HEK293 (cell line): Measurements from ENCODE around the gene STPG3.

Source experiments
- SCRT1 ChIP-seq: fragments of 450-650 bp; formaldehyde crosslinking; IDR thresholded peaks from 2 replicates; pipeline ENCODE4 v1.5.1; 2016; ENCODE audit warnings: missing biosample characterization, missing genetic modification characterization, borderline replicate concordance
- WT1 ChIP-seq: fragments of 450-650 bp; formaldehyde crosslinking; IDR thresholded peaks from 2 replicates; pipeline ENCODE4 v1.5.1; 2016; ENCODE audit warnings: missing biosample characterization, missing genetic modification characterization
- ZBTB8A ChIP-seq: fragments of 450-650 bp; formaldehyde crosslinking; IDR thresholded peaks from 2 replicates; pipeline ENCODE4 v1.5.1; 2016; ENCODE audit warnings: missing biosample characterization, missing genetic modification characterization
- ZNF211 ChIP-seq: fragments of 450-650 bp; formaldehyde crosslinking; IDR thresholded peaks from 2 replicates; pipeline ENCODE4 v1.5.1; 2016; ENCODE audit warnings: low read depth, missing biosample characterization, missing genetic modification characterization
- ZNF274 ChIP-seq, 2 experiments: fragments of 200-500 bp in 1 of 2; fragments of 450-650 bp in 1 of 2; sonication (Bioruptor generic) in 1 of 2; formaldehyde crosslinking in 1 of 2; IDR thresholded peaks; 2 replicates each; pipeline versions ENCODE4 v1.5.1 to v1.6.1; 2014 to 2016; ENCODE audit warnings: borderline replicate concordance in 1 of 2, inconsistent platforms in 1 of 2, low read length in 1 of 2, missing biosample characterization in 1 of 2, missing genetic modification characterization in 1 of 2
- TF ChIP-seq, protein P1 (sequence below): fragments of 450-650 bp; formaldehyde crosslinking; IDR thresholded peaks from 2 replicates; pipeline ENCODE4 v1.5.1; 2016; ENCODE audit warnings: missing biosample characterization, missing genetic modification characterization
- TF ChIP-seq, protein P2 (sequence below): fragments of 450-650 bp; formaldehyde crosslinking; IDR thresholded peaks from 2 replicates; pipeline ENCODE4 v1.5.1; 2016; ENCODE audit warnings: missing biosample characterization, missing genetic modification characterization, low read depth
- TF ChIP-seq, protein P3 (sequence below): sonication (generic); formaldehyde crosslinking; IDR thresholded peaks from 2 replicates; pipeline ENCODE4 v1.8.1; 2022; ENCODE audit warnings: mild to moderate bottlenecking, moderate library complexity, missing genetic modification reagents

DNA sequence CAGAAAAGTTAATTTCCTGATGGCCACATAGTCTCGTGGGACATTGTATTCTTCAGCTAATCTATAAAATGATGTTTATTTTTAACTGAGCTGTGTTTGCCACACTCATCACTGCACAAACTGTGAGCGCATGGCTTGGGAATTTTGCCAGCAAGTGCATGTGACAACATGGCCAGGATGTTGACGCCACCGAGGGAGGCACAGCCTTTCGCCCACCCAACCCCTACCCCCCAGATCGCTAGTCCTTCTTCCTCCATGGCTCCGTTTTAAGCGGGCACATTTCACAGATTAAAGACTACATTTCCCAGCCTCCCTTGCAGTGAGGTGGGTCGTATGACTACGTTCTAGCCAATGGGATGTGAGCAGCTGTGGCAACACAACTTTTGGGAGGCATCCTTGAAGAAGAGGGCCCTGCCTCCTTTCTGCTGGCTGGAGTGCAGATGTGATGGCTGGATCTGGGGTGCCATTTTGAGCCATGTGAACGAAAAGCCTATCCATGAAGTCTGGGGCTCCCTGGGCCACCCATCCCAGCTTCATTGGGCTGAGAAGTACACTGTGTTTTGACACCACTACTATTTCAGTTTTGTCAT is 43.1 kb downstream of the STPG3 start:
- TF ChIP-seq, protein P1, sequence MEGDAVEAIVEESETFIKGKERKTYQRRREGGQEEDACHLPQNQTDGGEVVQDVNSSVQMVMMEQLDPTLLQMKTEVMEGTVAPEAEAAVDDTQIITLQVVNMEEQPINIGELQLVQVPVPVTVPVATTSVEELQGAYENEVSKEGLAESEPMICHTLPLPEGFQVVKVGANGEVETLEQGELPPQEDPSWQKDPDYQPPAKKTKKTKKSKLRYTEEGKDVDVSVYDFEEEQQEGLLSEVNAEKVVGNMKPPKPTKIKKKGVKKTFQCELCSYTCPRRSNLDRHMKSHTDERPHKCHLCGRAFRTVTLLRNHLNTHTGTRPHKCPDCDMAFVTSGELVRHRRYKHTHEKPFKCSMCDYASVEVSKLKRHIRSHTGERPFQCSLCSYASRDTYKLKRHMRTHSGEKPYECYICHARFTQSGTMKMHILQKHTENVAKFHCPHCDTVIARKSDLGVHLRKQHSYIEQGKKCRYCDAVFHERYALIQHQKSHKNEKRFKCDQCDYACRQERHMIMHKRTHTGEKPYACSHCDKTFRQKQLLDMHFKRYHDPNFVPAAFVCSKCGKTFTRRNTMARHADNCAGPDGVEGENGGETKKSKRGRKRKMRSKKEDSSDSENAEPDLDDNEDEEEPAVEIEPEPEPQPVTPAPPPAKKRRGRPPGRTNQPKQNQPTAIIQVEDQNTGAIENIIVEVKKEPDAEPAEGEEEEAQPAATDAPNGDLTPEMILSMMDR: no peak
- TF ChIP-seq WT1 (tag by site-specific recombination) (peak; percentile 51; the same call in 1 of the 2 replicates), ZNF211 (tag by site-specific recombination) (no peak), SCRT1 (no peak), ZBTB8A (tag by site-specific recombination) (0 out of 2 replicates have a peak, but pooled peaks have one; percentile 32), ZNF274 (IDR thresholded peaks at IDR 0.05; ENCODE audit: low read length) (no peak), ZNF274 (tag by site-specific recombination; IDR thresholded peaks at IDR 0.05; ENCODE audit: borderline replicate concordance) (no peak)
- TF ChIP-seq, protein P2, sequence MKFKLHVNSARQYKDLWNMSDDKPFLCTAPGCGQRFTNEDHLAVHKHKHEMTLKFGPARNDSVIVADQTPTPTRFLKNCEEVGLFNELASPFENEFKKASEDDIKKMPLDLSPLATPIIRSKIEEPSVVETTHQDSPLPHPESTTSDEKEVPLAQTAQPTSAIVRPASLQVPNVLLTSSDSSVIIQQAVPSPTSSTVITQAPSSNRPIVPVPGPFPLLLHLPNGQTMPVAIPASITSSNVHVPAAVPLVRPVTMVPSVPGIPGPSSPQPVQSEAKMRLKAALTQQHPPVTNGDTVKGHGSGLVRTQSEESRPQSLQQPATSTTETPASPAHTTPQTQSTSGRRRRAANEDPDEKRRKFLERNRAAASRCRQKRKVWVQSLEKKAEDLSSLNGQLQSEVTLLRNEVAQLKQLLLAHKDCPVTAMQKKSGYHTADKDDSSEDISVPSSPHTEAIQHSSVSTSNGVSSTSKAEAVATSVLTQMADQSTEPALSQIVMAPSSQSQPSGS (tag by site-specific recombination): 0 out of 2 replicates have a peak, but pooled peaks have one; percentile 28
- TF ChIP-seq, protein P3, sequence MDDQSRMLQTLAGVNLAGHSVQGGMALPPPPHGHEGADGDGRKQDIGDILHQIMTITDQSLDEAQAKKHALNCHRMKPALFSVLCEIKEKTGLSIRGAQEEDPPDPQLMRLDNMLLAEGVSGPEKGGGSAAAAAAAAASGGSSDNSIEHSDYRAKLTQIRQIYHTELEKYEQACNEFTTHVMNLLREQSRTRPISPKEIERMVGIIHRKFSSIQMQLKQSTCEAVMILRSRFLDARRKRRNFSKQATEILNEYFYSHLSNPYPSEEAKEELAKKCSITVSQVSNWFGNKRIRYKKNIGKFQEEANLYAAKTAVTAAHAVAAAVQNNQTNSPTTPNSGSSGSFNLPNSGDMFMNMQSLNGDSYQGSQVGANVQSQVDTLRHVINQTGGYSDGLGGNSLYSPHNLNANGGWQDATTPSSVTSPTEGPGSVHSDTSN (CRISPR knock-in tag): no peak
